ENCODE results near the gene LIG3. TPM values are rescaled to one million over a fixed set of nuclear protein-coding genes. Genes with fewer than 3 reads are reported as not detected.
A peak's percentile ranks its signal among the peaks of the same experiment; 100 is the strongest.

The LIG3 gene
- total and polyA plus RNA-seq, 2 experiments from 2014 or later = 16.4 to 119 TPM

GRCh38 chr17:35010093-35010492 lies 29.8 kb downstream of the LIG3 start (continued):
- TF ChIP-seq ZNF462 (CRISPR knock-in tag; IDR thresholded peaks at IDR 0.05) (no peak), POLR2AphosphoS5 (IDR thresholded peaks at IDR 0.05; ENCODE audit: low read depth) (no peak), STAT1 (IDR thresholded peaks at IDR 0.05; ENCODE audit: unreplicated experiment) (no peak)

DNA sequence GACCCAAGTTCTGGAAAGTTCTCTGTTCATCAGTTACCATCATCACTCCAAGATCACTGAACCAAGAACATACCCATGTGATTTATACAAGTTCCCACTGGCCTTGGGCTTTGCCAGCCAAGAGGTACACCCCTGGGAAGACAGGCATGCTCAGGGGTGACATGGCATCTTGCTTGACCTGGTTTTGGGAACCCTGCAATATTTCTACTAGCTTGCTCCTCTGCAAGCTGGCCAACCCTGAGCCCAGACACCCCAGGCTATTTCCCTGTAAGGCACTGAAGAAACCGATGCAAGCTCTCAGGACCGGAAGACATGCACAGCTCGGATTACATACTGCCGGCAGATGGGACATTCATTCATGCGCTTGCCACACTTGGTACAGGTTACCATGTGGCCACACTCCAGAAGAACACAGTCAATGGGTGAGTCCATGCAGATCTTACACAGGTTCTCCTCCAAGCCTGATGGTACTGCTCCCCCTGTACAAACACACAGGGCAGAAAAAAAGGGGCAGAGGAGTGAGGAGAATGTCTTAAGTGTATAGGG lies 31.4 kb downstream of the LIG3 start:
- no peaks in the 10 kb centered on the region for H3K79me2 ChIP-seq (replicated peaks; ENCODE audit: insufficient read depth)
- H3K4me1 ChIP-seq (ENCODE audit: insufficient read depth) = peaks cover 6% of the 10 kb centered on the region
- H3K4me2 ChIP-seq = no peak overlapping the region
- H3K36me3 ChIP-seq (ENCODE audit: insufficient read depth) = no peaks in the 10 kb centered on the region
- no peak overlapping the region for H3K4me3 ChIP-seq
- H3K27me3 ChIP-seq (ENCODE audit: insufficient read depth) = no peaks in the 10 kb centered on the region
- H3K9me2 ChIP-seq (ENCODE audit: insufficient read depth) = no peaks in the 10 kb centered on the region
- Mint-ChIP-seq H3K36me3 (ENCODE audit: low read depth) (peaks cover 28% of the 10 kb centered on the region), H3K4me3 (no peak overlapping the region), H3K27me3 (ENCODE audit: insufficient read depth, low read depth, poor library complexity) (peaks cover 8% of the 10 kb centered on the region), H3K27ac (no peak overlapping the region), H3K4me1 (peaks cover 17% of the 10 kb centered on the region), H3K9me3 (no peaks in the 10 kb centered on the region)
- DNase-seq (ENCODE audit: low spot score) = no peak
- H3F3A ChIP-seq (replicated peaks; ENCODE audit: low read depth) = no peaks in the 10 kb centered on the region
- peak; percentile 32 for ATAC-seq
- H4K20me1 ChIP-seq (replicated peaks; ENCODE audit: insufficient read depth) = peaks cover 3% of the 10 kb centered on the region
- no peak overlapping the region for H2AFZ ChIP-seq
- no peak overlapping the region for H3K27ac ChIP-seq (ENCODE audit: low read depth)
- TF ChIP-seq ZNF114 (CRISPR knock-in tag; IDR thresholded peaks at IDR 0.05) (no peak), STAT1 (IDR thresholded peaks at IDR 0.05; ENCODE audit: unreplicated experiment) (no peak), NANOG (IDR thresholded peaks at IDR 0.05; ENCODE audit: borderline replicate concordance) (no peak), CREB1 (CRISPR knock-in tag; IDR thresholded peaks at IDR 0.05; ENCODE audit: low read depth) (no peak)
- TF ChIP-seq, protein P1, sequence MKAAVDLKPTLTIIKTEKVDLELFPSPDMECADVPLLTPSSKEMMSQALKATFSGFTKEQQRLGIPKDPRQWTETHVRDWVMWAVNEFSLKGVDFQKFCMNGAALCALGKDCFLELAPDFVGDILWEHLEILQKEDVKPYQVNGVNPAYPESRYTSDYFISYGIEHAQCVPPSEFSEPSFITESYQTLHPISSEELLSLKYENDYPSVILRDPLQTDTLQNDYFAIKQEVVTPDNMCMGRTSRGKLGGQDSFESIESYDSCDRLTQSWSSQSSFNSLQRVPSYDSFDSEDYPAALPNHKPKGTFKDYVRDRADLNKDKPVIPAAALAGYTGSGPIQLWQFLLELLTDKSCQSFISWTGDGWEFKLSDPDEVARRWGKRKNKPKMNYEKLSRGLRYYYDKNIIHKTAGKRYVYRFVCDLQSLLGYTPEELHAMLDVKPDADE (IDR thresholded peaks at IDR 0.05) = no peak
